ENCODE results near the gene ALDH1B1.
A peak's percentile ranks its signal among the peaks of the same experiment; 100 is the strongest.

Gene ALDH1B1

GRCh38 chr9:38416461-38416860, 24.0 kb downstream of the ALDH1B1 start:
- Mint-ChIP-seq H3K27ac (ENCODE audit: low read depth) (no peak overlapping the region), H3K27me3 (peaks cover 58% of the 10 kb centered on the region), H3K36me3 (ENCODE audit: insufficient read depth) (peaks cover 2% of the 10 kb centered on the region), H3K4me1 (no peaks in the 10 kb centered on the region), H3K4me3 (no peak overlapping the region), H3K9me3 (no peaks in the 10 kb centered on the region)
- ATAC-seq (replicated peaks; ENCODE audit: extremely low read depth, poor library complexity, severe bottlenecking) (no peak), DNase-seq (ENCODE audit: low spot score in 2 of 2) (no peak)

GRCh38 chr9:38417003-38417945, 24.8 kb downstream of the ALDH1B1 start:
- no peaks in the 10 kb centered on the region for H3K9me3 Mint-ChIP-seq
- no peak overlapping the region for H3K27ac Mint-ChIP-seq (ENCODE audit: low read depth)
- H3K4me3 Mint-ChIP-seq: no peak overlapping the region
- no peak for DNase-seq (ENCODE audit: low spot score in 2 of 2)
- H3K36me3 Mint-ChIP-seq (ENCODE audit: insufficient read depth): peaks cover 2% of the 10 kb centered on the region
- H3K27me3 Mint-ChIP-seq: peaks cover 58% of the 10 kb centered on the region
- H3K4me1 Mint-ChIP-seq: no peaks in the 10 kb centered on the region
- ATAC-seq (replicated peaks; ENCODE audit: extremely low read depth, poor library complexity, severe bottlenecking): no peak

GRCh38 chr9:38418366-38418765, 25.9 kb downstream of the ALDH1B1 start:
- Mint-ChIP-seq H3K9me3 (no peaks in the 10 kb centered on the region), H3K27me3 (peaks cover 58% of the 10 kb centered on the region), H3K27ac (ENCODE audit: low read depth) (no peak overlapping the region), H3K36me3 (ENCODE audit: insufficient read depth) (peaks cover 2% of the 10 kb centered on the region), H3K4me3 (no peak overlapping the region), H3K4me1 (no peaks in the 10 kb centered on the region)
- DNase-seq (ENCODE audit: low spot score in 2 of 2) (no peak), ATAC-seq (replicated peaks; ENCODE audit: extremely low read depth, poor library complexity, severe bottlenecking) (no peak)

GRCh38 chr9:38419181-38419580, 26.7 kb downstream of the ALDH1B1 start:
- Mint-ChIP-seq H3K36me3 (ENCODE audit: insufficient read depth) (peaks cover 2% of the 10 kb centered on the region), H3K27ac (ENCODE audit: low read depth) (no peak overlapping the region), H3K4me1 (no peaks in the 10 kb centered on the region), H3K4me3 (no peak overlapping the region), H3K9me3 (no peaks in the 10 kb centered on the region), H3K27me3 (peaks cover 56% of the 10 kb centered on the region)
- ATAC-seq (replicated peaks; ENCODE audit: extremely low read depth, poor library complexity, severe bottlenecking) (no peak), DNase-seq (ENCODE audit: low spot score in 2 of 2) (no peak)

GRCh38 chr9:38421498-38422211, 29.2 kb downstream of the ALDH1B1 start:
- Mint-ChIP-seq H3K27me3 (peaks cover 77% of the 10 kb centered on the region), H3K9me3 (no peaks in the 10 kb centered on the region), H3K4me1 (no peaks in the 10 kb centered on the region), H3K4me3 (no peak overlapping the region), H3K27ac (ENCODE audit: low read depth) (no peak overlapping the region), H3K36me3 (ENCODE audit: insufficient read depth) (no peaks in the 10 kb centered on the region)
- ATAC-seq (replicated peaks; ENCODE audit: extremely low read depth, poor library complexity, severe bottlenecking) (no peak), DNase-seq (ENCODE audit: low spot score in 2 of 2) (no peak)

- no peak for DNase-seq (ENCODE audit: low spot score in 2 of 2)
- H3K4me1 Mint-ChIP-seq: no peaks in the 10 kb centered on the region
- H3K4me3 Mint-ChIP-seq: peak overlapping the region; percentile 60
- no peak overlapping the region for H3K27ac Mint-ChIP-seq (ENCODE audit: low read depth)
- no peaks in the 10 kb centered on the region for H3K36me3 Mint-ChIP-seq (ENCODE audit: insufficient read depth)
- ATAC-seq (replicated peaks; ENCODE audit: extremely low read depth, poor library complexity, severe bottlenecking): no peak
- no peaks in the 10 kb centered on the region for H3K9me3 Mint-ChIP-seq
- peaks cover 88% of the 10 kb centered on the region for H3K27me3 Mint-ChIP-seq
Measured at GRCh38 chr9:38422555-38423260, 30.2 kb downstream of the ALDH1B1 start.

GRCh38 chr9:38423273-38423972, 30.9 kb downstream of the ALDH1B1 start:
- no peaks in the 10 kb centered on the region for H3K9me3 Mint-ChIP-seq
- H3K27me3 Mint-ChIP-seq: peaks cover 93% of the 10 kb centered on the region
- peak overlapping the region; percentile 60 for H3K4me3 Mint-ChIP-seq
- H3K27ac Mint-ChIP-seq (ENCODE audit: low read depth): no peak overlapping the region
- no peak for DNase-seq (ENCODE audit: low spot score in 2 of 2)
- H3K36me3 Mint-ChIP-seq (ENCODE audit: insufficient read depth): no peaks in the 10 kb centered on the region
- no peak for ATAC-seq (replicated peaks; ENCODE audit: extremely low read depth, poor library complexity, severe bottlenecking)
- H3K4me1 Mint-ChIP-seq: no peaks in the 10 kb centered on the region

GRCh38 chr9:38423973-38424843, 31.7 kb downstream of the ALDH1B1 start, which contains the start of gene IGFBPL1:
Gene IGFBPL1, minus strand, starts transcription at chr9:38424454. Its CDS starts 30 bp downstream, at chr9:38424424.
- peaks cover 86% of the 10 kb centered on the region for H3K27me3 Mint-ChIP-seq
- peak within 1 kb of the TSS; percentile 60 for H3K4me3 Mint-ChIP-seq
- H3K9me3 Mint-ChIP-seq: no peaks in the 10 kb centered on the region
- DNase-seq (ENCODE audit: low spot score in 2 of 2): no peak
- no peaks in the 10 kb centered on the region for H3K4me1 Mint-ChIP-seq
- no peaks in the 10 kb centered on the region for H3K36me3 Mint-ChIP-seq (ENCODE audit: insufficient read depth)
- no peak within 1 kb of the TSS for H3K27ac Mint-ChIP-seq (ENCODE audit: low read depth)
- no peak for ATAC-seq (replicated peaks; ENCODE audit: extremely low read depth, poor library complexity, severe bottlenecking)

GRCh38 chr9:38424918-38425317, 32.4 kb downstream of the ALDH1B1 start:
- Mint-ChIP-seq H3K27ac (ENCODE audit: low read depth) (no peak overlapping the region), H3K27me3 (peaks cover 79% of the 10 kb centered on the region), H3K4me1 (no peaks in the 10 kb centered on the region), H3K36me3 (ENCODE audit: insufficient read depth) (no peaks in the 10 kb centered on the region), H3K9me3 (no peaks in the 10 kb centered on the region), H3K4me3 (no peak overlapping the region)
- ATAC-seq (replicated peaks; ENCODE audit: extremely low read depth, poor library complexity, severe bottlenecking) (no peak), DNase-seq (ENCODE audit: low spot score in 2 of 2) (no peak)

GRCh38 chr9:38428062-38428461, 35.6 kb downstream of the ALDH1B1 start:
- ATAC-seq (replicated peaks; ENCODE audit: extremely low read depth, poor library complexity, severe bottlenecking) (no peak), DNase-seq (ENCODE audit: low spot score in 2 of 2) (no peak)
- Mint-ChIP-seq H3K27me3 (peaks cover 56% of the 10 kb centered on the region), H3K27ac (ENCODE audit: low read depth) (no peak overlapping the region), H3K9me3 (no peaks in the 10 kb centered on the region), H3K4me1 (no peaks in the 10 kb centered on the region), H3K36me3 (ENCODE audit: insufficient read depth) (no peaks in the 10 kb centered on the region), H3K4me3 (no peak overlapping the region)

GRCh38 chr9:38431116-38431515, 38.6 kb downstream of the ALDH1B1 start:
- H3K36me3 Mint-ChIP-seq (ENCODE audit: insufficient read depth): no peaks in the 10 kb centered on the region
- DNase-seq (ENCODE audit: low spot score in 2 of 2) (no peak), ATAC-seq (replicated peaks; ENCODE audit: extremely low read depth, poor library complexity, severe bottlenecking) (no peak)
- no peak overlapping the region for H3K4me3 Mint-ChIP-seq
- no peaks in the 10 kb centered on the region for H3K4me1 Mint-ChIP-seq
- no peaks in the 10 kb centered on the region for H3K9me3 Mint-ChIP-seq
- H3K27me3 Mint-ChIP-seq: peaks cover 32% of the 10 kb centered on the region
- no peak overlapping the region for H3K27ac Mint-ChIP-seq (ENCODE audit: low read depth)
